NCI-H82 treated with DMSO at 0.1 percent for 48 hours (cell line): ENCODE results near the gene RAI1.
A peak's percentile ranks its signal among the peaks of the same experiment; 100 is the strongest.
"Not testable (repeated sequence)": the region's sequence is repeated elsewhere in the genome, so short reads cannot be mapped to it uniquely, and the experiment has no call there.

Source experiments
- DNase-seq: peaks from one replicate; lab custom pipeline; 2025; ENCODE audit not compliant: unreplicated experiment; lab: John Stamatoyannopoulos, UW

The RAI1 gene

GRCh38 chr17:17681187-17681743 is at the start of gene RAI1:
Gene RAI1 (plus strand): TSS chr17:17681458. CDS start chr17:17792949, 111,491 bp downstream.
- DNase-seq: peak; percentile 72

GRCh38 chr17:17632690-17633089 is 48.6 kb upstream of the RAI1 start:
- DNase-seq: not testable (repeated sequence)

- no peak for DNase-seq
Observed at GRCh38 chr17:17633310-17633709, 47.9 kb upstream of the RAI1 start.

GRCh38 chr17:17635126-17635525 is 46.1 kb upstream of the RAI1 start:
- no peak for DNase-seq

- not testable (repeated sequence) for DNase-seq
Observed at GRCh38 chr17:17635537-17636271, 45.6 kb upstream of the RAI1 start.

GRCh38 chr17:17636272-17636885 is 44.9 kb upstream of the RAI1 start:
- no peak for DNase-seq

GRCh38 chr17:17638467-17638866 is 42.8 kb upstream of the RAI1 start:
- no peak for DNase-seq

GRCh38 chr17:17639661-17640270 is 41.5 kb upstream of the RAI1 start:
- DNase-seq: not testable (repeated sequence)

- DNase-seq: peak; percentile 83
Observed at GRCh38 chr17:17641621-17642409, 39.4 kb upstream of the RAI1 start.

- DNase-seq: not testable (repeated sequence)
Observed at GRCh38 chr17:17645148-17645547, 36.1 kb upstream of the RAI1 start.

- DNase-seq: no peak
Observed at GRCh38 chr17:17645961-17646360, 35.3 kb upstream of the RAI1 start.

GRCh38 chr17:17647524-17648178 is 33.6 kb upstream of the RAI1 start:
- DNase-seq: no peak

GRCh38 chr17:17648762-17649161 is 32.5 kb upstream of the RAI1 start:
- DNase-seq: peak; percentile 76

GRCh38 chr17:17650959-17651358 is 30.3 kb upstream of the RAI1 start:
- DNase-seq: no peak

- no peak for DNase-seq
Observed at GRCh38 chr17:17653343-17653742, 27.9 kb upstream of the RAI1 start.

- DNase-seq: no peak
Observed at GRCh38 chr17:17659340-17659739, 21.9 kb upstream of the RAI1 start.

- DNase-seq: no peak
Observed at GRCh38 chr17:17661134-17661533, 20.1 kb upstream of the RAI1 start.

- DNase-seq: no peak
Observed at GRCh38 chr17:17661834-17662385, 19.3 kb upstream of the RAI1 start.

- DNase-seq: peak; percentile 69
Observed at GRCh38 chr17:17663160-17664063, 17.8 kb upstream of the RAI1 start.
